Stimulated activated CD4-positive, alpha-beta T cell treated with anti-CD3 and anti-CD28 coated beads, TNF-alpha, amount 100 ng/mL, for 48 hours (primary cell): ENCODE data around the gene PCSK7.

Source experiments
- DNase-seq, 3 donors: peaks; one replicate each; pipeline ENCODE4 v3.0.0-alpha.2; 2020; ENCODE audit warnings: low read depth in 3 of 3

PCSK7 gene

GRCh38 chr11:117160826-117161225 is 71.0 kb downstream of the PCSK7 start:
- DNase-seq = no peak

GRCh38 chr11:117159892-117160291 is 72.0 kb downstream of the PCSK7 start:
- no peak for DNase-seq

GRCh38 chr11:117157507-117157906 is 74.4 kb downstream of the PCSK7 start:
- DNase-seq = no peak

DNA sequence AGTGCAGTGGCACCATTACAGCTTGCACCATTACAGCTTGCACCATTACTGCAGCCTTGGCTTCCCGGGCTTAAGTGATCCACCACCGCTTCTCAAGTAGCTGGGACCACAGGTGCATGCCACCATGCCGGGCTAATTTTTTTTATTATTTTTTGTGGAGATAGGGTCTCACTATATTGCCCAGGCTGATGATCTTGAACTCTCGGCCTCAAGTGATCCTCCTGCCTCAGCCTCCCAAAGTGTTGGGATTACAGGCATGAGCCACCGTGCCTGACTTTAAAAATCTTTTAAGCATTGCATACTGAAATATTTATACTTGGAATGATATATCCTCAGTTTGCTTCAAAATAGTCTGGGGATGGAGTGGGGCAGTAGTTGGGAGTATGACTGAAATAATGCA is 77.4 kb downstream of the PCSK7 start:
- no peak for DNase-seq
